Measurements from ENCODE around the gene CELF2.

GRCh38 chr10:11012421-11013295, 5.0 kb upstream of the CELF2 start:
- TF ChIP-seq MYC (IDR thresholded peaks at IDR 0.05; ENCODE audit: low read depth, low read length) (no peak), CTCF (IDR thresholded peaks at IDR 0.05; ENCODE audit: low read depth, low read length) (no peak), POLR2A (IDR thresholded peaks at IDR 0.05; ENCODE audit: extremely low read depth, insufficient read length) (no peak)

Measured in NB4 (cell line).